ENCODE results near the gene ARHGAP22. TPM values are rescaled to one million over a fixed set of nuclear protein-coding genes. Genes with fewer than 3 reads are reported as not detected.

ARHGAP22 gene
- total RNA-seq, 2 experiments from 2014 or later, result 0.25 TPM; not detected in 1

- Mint-ChIP-seq H3K4me1 (no peaks in the 10 kb centered on the region), H3K27me3 (peaks cover 19% of the 10 kb centered on the region), H3K4me3 (no peak overlapping the region), H3K27ac (no peak overlapping the region), H3K36me3 (ENCODE audit: low read depth) (no peaks in the 10 kb centered on the region), H3K9me3 (no peaks in the 10 kb centered on the region)
- ChIA-PET CTCF (no interaction called here), POLR2A (no interaction called here)
- no peak for DNase-seq
Observed at GRCh38 chr10:48582970-48583369, 21.9 kb downstream of the ARHGAP22 start.

- Mint-ChIP-seq H3K36me3 (ENCODE audit: low read depth) (no peaks in the 10 kb centered on the region), H3K4me3 (no peak overlapping the region), H3K9me3 (no peaks in the 10 kb centered on the region), H3K4me1 (no peaks in the 10 kb centered on the region), H3K27ac (no peak overlapping the region), H3K27me3 (peaks cover 27% of the 10 kb centered on the region)
- DNase-seq, result no peak
- ChIA-PET POLR2A (no interaction called here), CTCF (no interaction called here)
Observed at GRCh38 chr10:48580236-48580635, 24.6 kb downstream of the ARHGAP22 start.

- no peak overlapping the region for H3K4me3 Mint-ChIP-seq
- H3K9me3 Mint-ChIP-seq, result no peaks in the 10 kb centered on the region
- ChIA-PET POLR2A (no interaction called here), CTCF (no interaction called here)
- no peak for DNase-seq
- H3K4me1 Mint-ChIP-seq, result no peaks in the 10 kb centered on the region
- peaks cover 28% of the 10 kb centered on the region for H3K27me3 Mint-ChIP-seq
- H3K27ac Mint-ChIP-seq, result no peak overlapping the region
- H3K36me3 Mint-ChIP-seq (ENCODE audit: low read depth), result no peaks in the 10 kb centered on the region
Observed at GRCh38 chr10:48579251-48579960, 25.5 kb downstream of the ARHGAP22 start.

GRCh38 chr10:48577158-48577557 lies 27.7 kb downstream of the ARHGAP22 start:
- H3K27ac Mint-ChIP-seq, result no peak overlapping the region
- CTCF ChIA-PET, result no interaction called here
- no peak overlapping the region for H3K4me3 Mint-ChIP-seq
- no peaks in the 10 kb centered on the region for H3K36me3 Mint-ChIP-seq (ENCODE audit: low read depth)
- no peaks in the 10 kb centered on the region for H3K4me1 Mint-ChIP-seq
- DNase-seq, result no peak
- peaks cover 28% of the 10 kb centered on the region for H3K27me3 Mint-ChIP-seq
- POLR2A ChIA-PET, result no interaction called here
- H3K9me3 Mint-ChIP-seq, result no peaks in the 10 kb centered on the region

GRCh38 chr10:48576501-48576900 lies 28.4 kb downstream of the ARHGAP22 start:
- CTCF ChIA-PET, result no interaction called here
- H3K27me3 Mint-ChIP-seq, result peaks cover 32% of the 10 kb centered on the region
- no peaks in the 10 kb centered on the region for H3K36me3 Mint-ChIP-seq (ENCODE audit: low read depth)
- H3K4me1 Mint-ChIP-seq, result no peaks in the 10 kb centered on the region
- H3K9me3 Mint-ChIP-seq, result no peaks in the 10 kb centered on the region
- H3K4me3 Mint-ChIP-seq, result no peak overlapping the region
- H3K27ac Mint-ChIP-seq, result no peak overlapping the region
- no peak for DNase-seq
- POLR2A ChIA-PET, result no interaction called here

GRCh38 chr10:48575901-48576300 lies 29.0 kb downstream of the ARHGAP22 start:
- DNase-seq, result no peak
- Mint-ChIP-seq H3K36me3 (ENCODE audit: low read depth) (no peaks in the 10 kb centered on the region), H3K27me3 (peaks cover 36% of the 10 kb centered on the region), H3K4me1 (no peaks in the 10 kb centered on the region), H3K4me3 (no peak overlapping the region), H3K27ac (no peak overlapping the region), H3K9me3 (no peaks in the 10 kb centered on the region)
- CTCF ChIA-PET, result no interaction called here
- POLR2A ChIA-PET, result interaction anchor here (0.5 kb wide), 1 partner anchor 212 kb away, joined by 3 read pairs; no protein-coding TSS in a partner anchor

- POLR2A ChIA-PET, result no interaction called here
Observed at GRCh38 chr10:48574817-48575380, 30.0 kb downstream of the ARHGAP22 start.

GRCh38 chr10:48574322-48574796 lies 30.5 kb downstream of the ARHGAP22 start:
- Mint-ChIP-seq H3K27me3 (peaks cover 26% of the 10 kb centered on the region), H3K36me3 (ENCODE audit: low read depth) (no peaks in the 10 kb centered on the region), H3K27ac (no peak overlapping the region), H3K4me3 (no peak overlapping the region), H3K4me1 (no peaks in the 10 kb centered on the region), H3K9me3 (no peaks in the 10 kb centered on the region)
- DNase-seq, result no peak
- CTCF ChIA-PET, result no interaction called here
- POLR2A ChIA-PET, result no interaction called here

More at GRCh38 chr10:48574817-48575380, 30.0 kb downstream of the ARHGAP22 start:
- Mint-ChIP-seq H3K27ac (no peak overlapping the region), H3K27me3 (peaks cover 31% of the 10 kb centered on the region), H3K36me3 (ENCODE audit: low read depth) (no peaks in the 10 kb centered on the region), H3K4me1 (no peaks in the 10 kb centered on the region), H3K4me3 (no peak overlapping the region), H3K9me3 (no peaks in the 10 kb centered on the region)
- CTCF ChIA-PET, result no interaction called here
- DNase-seq, result no peak

- Mint-ChIP-seq H3K27ac (no peak overlapping the region), H3K9me3 (no peaks in the 10 kb centered on the region), H3K4me1 (no peaks in the 10 kb centered on the region), H3K36me3 (ENCODE audit: low read depth) (no peaks in the 10 kb centered on the region), H3K4me3 (no peak overlapping the region), H3K27me3 (peaks cover 17% of the 10 kb centered on the region)
- DNase-seq, result no peak
- ChIA-PET POLR2A (no interaction called here), CTCF (no interaction called here)
Observed at GRCh38 chr10:48573045-48573444, 31.8 kb downstream of the ARHGAP22 start.

- H3K36me3 Mint-ChIP-seq (ENCODE audit: low read depth), result no peaks in the 10 kb centered on the region
- CTCF ChIA-PET, result no interaction called here
- no peaks in the 10 kb centered on the region for H3K9me3 Mint-ChIP-seq
- POLR2A ChIA-PET, result no interaction called here
- no peak for DNase-seq
- H3K4me1 Mint-ChIP-seq, result no peaks in the 10 kb centered on the region
- peaks cover 16% of the 10 kb centered on the region for H3K27me3 Mint-ChIP-seq
- H3K27ac Mint-ChIP-seq, result no peak overlapping the region
- no peak overlapping the region for H3K4me3 Mint-ChIP-seq
Observed at GRCh38 chr10:48572414-48572813, 32.5 kb downstream of the ARHGAP22 start.

GRCh38 chr10:48568546-48568945 lies 36.3 kb downstream of the ARHGAP22 start:
- no peak overlapping the region for H3K27ac Mint-ChIP-seq
- no peaks in the 10 kb centered on the region for H3K36me3 Mint-ChIP-seq (ENCODE audit: low read depth)
- H3K27me3 Mint-ChIP-seq, result peaks cover 8% of the 10 kb centered on the region
- no peak for DNase-seq
- no peaks in the 10 kb centered on the region for H3K9me3 Mint-ChIP-seq
- ChIA-PET CTCF (no interaction called here), POLR2A (no interaction called here)
- no peaks in the 10 kb centered on the region for H3K4me1 Mint-ChIP-seq
- no peak overlapping the region for H3K4me3 Mint-ChIP-seq

GRCh38 chr10:48568131-48568530 lies 36.7 kb downstream of the ARHGAP22 start:
- no peaks in the 10 kb centered on the region for H3K4me1 Mint-ChIP-seq
- no peak overlapping the region for H3K27ac Mint-ChIP-seq
- ChIA-PET POLR2A (no interaction called here), CTCF (interaction anchor here (0.9 kb wide), 1 partner anchor 88 kb away, joined by 3 read pairs; no protein-coding TSS in a partner anchor)
- no peak for DNase-seq
- H3K27me3 Mint-ChIP-seq, result peaks cover 8% of the 10 kb centered on the region
- no peaks in the 10 kb centered on the region for H3K36me3 Mint-ChIP-seq (ENCODE audit: low read depth)
- H3K9me3 Mint-ChIP-seq, result no peaks in the 10 kb centered on the region
- no peak overlapping the region for H3K4me3 Mint-ChIP-seq

GRCh38 chr10:48567346-48567745 lies 37.5 kb downstream of the ARHGAP22 start:
- no peaks in the 10 kb centered on the region for H3K9me3 Mint-ChIP-seq
- H3K27me3 Mint-ChIP-seq, result peaks cover 8% of the 10 kb centered on the region
- no peak overlapping the region for H3K27ac Mint-ChIP-seq
- no peaks in the 10 kb centered on the region for H3K4me1 Mint-ChIP-seq
- H3K4me3 Mint-ChIP-seq, result no peak overlapping the region
- CTCF ChIA-PET, result interaction anchor here (0.9 kb wide), 1 partner anchor 89 kb away, joined by 3 read pairs; no protein-coding TSS in a partner anchor
- no peaks in the 10 kb centered on the region for H3K36me3 Mint-ChIP-seq (ENCODE audit: low read depth)
- POLR2A ChIA-PET, result no interaction called here
- no peak for DNase-seq

Data from activated CD4-positive, alpha-beta memory T cell treated with anti-CD3 and anti-CD28 coated beads, Interleukin-2, amount 10 ng/mL, durations not matched to agents 7 days and 5 days (primary cell).